ENCODE results near the gene BROX.

- TF ChIP-seq CTCF (IDR thresholded peaks at IDR 0.05) (no peak), IRF3 (IDR thresholded peaks at IDR 0.05; ENCODE audit: low read depth, low read length) (no peak), RCOR1 (IDR thresholded peaks at IDR 0.05; ENCODE audit: low read length) (no peak), POLR2AphosphoS5 (IDR thresholded peaks at IDR 0.05; ENCODE audit: low read depth, low read length) (no peak), RXRA (IDR thresholded peaks at IDR 0.05; ENCODE audit: borderline replicate concordance, low read depth) (no peak), MAX (IDR thresholded peaks at IDR 0.05; ENCODE audit: low read depth) (no peak), EP300 (IDR thresholded peaks at IDR 0.05; ENCODE audit: borderline replicate concordance in 1 of 2, low read depth in 1 of 2, low read length in 1 of 2) (no peak), ZBTB33 (IDR thresholded peaks at IDR 0.05; ENCODE audit: borderline replicate concordance, low read depth) (no peak)
Observed at GRCh38 chr1:222784371-222784770, 72.0 kb downstream of the BROX start.

Measured in SK-N-SH (cell line).